Activated T-cell treated with anti-CD3 and anti-CD28 coated beads, Interleukin-2, amount 50 U/mL, for 1 hour (primary cell): ENCODE data around the gene VWF.
"Not testable (repeated sequence)": the region's sequence is repeated elsewhere in the genome, so short reads cannot be mapped to it uniquely, and the experiment has no call there.

Experiments
- DNase-seq: peaks from one replicate; pipeline ENCODE4 v3.0.0-alpha.2; 2020

The VWF gene

DNA sequence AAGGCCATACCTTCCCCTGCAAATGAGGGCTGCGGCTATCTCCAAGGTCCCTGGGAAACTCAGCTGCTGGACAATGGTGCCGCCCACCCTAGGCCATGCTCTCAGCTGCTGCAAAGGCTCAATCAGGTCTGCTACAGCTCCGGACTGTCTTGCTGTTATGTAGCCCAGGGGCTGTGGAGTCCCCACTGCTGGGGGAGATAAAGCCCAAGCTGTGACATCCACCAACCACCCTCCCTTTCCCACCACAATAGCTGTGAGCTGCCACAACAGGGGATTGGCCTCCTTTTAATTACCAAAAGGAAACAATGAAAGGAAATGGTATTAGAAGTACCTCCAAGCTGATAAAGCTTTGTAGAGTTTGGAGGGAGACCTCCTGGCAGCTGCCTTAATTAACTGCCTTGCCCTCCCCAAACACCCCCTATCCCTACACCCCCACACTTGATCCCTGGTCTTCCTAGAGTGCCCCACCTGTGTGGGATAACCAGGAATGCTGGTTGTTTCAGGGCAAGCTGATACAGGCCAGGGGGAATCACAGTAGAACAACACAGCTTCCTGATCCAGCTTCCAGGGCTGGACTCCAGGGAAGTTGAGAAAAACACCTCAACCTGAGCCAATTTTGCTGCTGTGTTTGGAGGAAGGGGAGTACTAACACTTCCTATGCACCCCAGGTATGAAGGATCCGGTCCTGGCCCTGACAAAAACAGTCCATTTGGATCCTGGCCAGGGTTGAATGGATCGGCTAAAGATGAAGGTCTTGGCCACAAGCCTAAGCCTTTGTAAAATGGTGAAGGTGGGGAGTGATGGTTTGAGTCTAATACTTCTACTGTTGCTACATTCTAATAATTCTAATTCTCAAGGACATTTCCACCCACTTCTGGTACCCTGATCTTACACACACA, at the start of gene VWF:
Gene VWF (minus strand): TSS at position 260 of the 899 bp plus-strand sequence. CDS start 1,474 bp downstream, outside the sequence.
- no peak for DNase-seq

DNA sequence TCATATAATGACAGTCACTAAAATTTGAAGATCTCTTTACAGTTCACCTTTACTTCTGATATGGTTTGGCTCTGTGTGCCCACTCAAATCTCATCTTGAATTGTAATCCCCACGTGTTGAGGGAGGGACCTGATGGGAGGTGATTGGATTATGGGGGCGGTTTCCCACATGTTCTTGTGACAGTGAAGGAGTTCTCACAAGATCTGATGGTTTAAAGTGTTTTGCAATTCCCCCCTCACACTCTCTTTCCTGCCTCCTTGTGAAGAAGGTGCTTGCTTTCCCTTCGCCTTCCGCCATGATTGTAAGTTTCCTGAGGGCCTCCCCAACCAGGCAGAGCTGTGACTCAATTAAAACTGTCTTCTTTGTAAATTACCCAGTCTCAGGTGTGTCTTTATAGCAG, 48.4 kb upstream of the VWF start:
- DNase-seq: no peak

DNA sequence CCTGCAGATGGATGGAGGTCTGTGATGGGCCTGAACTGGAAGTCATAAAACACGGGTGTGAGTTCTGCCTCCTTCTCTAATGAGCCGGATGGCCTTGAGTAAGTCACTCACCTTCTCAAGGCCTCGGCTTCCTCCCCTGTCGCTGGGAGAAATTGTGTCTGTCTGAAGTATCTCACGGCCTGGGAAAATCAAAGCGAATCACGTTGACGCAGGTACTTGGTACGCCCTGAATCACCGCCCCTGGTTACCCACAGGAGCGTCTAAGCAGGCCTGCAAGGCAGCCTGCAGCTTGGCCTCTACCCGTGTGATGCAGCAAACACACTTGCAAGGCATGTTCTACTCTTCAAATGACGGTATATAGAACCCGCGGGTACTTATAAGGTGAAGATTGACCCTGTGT, 47.6 kb upstream of the VWF start:
- DNase-seq: no peak

DNA sequence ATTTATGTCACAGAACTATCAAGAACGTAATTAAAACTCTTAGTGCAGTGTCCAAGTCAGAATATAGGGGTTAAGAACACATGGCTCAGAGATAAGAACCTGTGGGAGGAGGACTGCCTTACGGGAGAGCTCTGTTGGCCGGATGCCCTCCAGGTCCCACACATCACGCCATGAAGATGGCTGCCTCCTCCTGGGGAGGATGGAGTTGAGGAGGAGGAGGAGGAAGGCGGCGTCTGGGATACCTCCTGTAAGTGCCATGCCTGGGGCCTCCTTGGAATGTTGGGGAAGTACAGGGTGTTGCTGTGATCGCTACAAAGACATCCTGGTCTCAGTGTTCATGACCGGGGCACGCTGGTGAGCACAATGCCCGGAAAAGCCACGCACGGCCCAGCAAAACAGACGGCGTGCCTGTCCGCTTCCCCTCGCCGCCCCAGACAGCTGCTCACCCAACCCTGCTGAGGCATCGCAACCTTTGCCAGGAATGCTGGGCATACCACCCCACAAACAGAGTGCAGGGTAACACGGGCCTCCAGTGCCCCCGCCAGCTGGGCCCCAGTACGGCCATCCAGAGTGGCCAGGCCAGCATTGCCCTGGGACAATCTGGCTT, 47.0 kb upstream of the VWF start:
- no peak for DNase-seq

DNA sequence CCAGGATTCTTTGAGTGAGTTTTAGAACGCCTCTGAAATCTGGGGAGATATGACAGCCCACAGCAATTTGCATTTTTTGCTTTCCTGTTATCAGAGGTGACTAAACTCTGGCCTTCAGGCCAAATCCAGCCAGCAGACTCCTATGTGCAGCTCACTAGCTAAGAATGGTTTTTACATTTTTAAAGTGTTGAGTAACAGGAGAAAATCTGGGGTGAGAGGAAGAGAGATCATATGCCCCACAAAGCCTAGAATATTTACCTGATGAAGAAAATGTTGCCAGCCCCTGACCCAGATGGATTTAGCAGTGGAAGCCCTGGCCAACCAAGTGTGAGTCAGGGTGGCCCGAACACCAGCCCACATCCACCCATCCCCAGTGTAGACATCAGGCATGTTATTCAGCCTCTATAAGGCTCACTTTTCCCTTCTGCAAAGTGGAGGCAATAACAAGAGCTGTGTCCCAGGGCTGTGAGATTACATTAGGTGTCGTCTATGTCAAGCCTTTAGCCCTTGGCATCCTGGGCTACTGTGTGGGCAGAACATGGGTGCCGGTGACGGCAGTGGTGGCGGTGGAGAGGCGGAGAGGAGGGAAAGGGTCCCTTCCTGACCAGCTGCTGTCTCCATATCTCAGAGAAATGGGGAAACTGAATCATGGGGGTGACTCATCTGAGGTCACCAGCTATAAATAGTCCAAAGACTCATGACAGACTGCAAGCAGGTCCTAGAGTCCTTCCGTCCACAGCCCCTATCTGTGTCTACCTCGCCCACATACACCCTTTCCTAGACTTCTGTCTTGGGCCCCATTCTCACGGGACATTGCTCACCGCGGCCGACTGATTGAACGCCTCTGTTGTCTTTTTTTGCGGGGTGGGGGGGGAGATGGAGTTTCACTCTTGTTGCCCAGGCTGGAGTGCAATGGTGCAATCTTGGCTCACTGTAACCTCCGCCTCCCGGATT, 43.1 kb upstream of the VWF start:
- peak; percentile 45 for DNase-seq

DNA sequence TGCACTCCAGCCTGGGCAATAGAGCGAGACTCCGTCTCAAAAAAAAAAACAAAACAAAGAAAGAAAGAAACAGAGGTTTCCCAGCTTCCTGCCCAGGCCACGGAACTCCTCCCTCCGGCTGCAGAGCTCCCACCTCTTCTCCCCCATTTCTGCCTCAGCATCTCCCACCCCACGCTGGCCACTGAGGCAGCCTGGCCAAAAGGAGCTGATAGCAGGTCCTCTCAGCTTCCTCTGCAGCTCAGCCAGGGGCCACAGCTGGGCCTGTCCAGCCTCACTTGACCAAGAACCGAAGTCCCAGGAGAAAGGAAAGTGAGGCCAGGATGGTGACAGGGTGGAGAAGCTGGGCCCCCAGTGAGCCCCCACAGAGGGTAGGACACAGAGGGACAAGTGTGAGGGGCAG, 42.3 kb upstream of the VWF start:
- DNase-seq: no peak

DNA sequence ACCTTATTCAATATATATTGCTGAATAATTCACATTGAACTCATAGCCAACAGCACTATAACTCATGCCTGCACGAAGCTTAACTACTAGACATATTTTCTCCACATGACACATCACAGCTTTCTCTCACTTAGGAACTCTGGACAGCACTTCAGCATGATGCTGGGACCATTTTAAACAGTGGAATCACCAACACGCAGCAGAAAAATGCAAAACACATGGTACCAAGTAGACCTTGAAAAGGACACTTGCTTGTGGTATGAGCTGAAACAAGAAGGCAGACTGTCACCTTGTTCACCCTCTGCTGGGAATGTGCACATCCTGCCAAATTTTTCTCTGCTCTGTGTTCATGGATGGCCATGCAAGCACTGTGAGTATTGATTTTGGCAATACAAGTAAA, 40.9 kb upstream of the VWF start:
- no peak for DNase-seq

DNA sequence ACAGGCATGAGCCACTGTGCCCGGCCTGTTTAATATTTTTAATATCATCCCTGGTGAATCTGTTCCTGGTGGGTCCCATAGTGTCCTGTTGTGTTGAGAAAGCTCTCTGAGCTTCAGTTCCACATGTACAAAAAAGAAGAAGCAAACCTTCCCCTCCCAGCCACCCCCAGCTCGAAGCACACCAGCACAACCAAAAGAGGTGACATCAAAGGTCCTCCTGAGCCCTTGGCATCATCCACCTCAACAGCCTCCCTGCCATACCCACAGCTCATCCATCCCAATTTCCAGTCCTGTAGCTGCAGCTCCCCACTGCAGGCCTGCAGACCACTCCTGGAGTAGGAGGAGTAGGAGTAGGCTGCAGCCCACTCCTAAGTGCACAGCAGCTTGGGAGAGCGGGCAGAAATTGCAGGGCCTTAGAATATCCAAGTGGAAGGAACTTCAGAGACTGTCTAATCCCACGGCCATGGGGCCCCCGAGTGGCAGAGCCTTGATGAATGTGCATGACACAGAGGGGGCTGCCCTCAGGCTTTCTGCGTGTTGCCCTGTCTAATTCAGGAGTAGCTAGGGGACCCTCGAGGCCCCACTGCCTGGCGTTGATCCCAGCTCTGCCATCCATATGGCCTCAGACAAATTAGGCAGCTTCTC, 39.1 kb upstream of the VWF start:
- no peak for DNase-seq

DNA sequence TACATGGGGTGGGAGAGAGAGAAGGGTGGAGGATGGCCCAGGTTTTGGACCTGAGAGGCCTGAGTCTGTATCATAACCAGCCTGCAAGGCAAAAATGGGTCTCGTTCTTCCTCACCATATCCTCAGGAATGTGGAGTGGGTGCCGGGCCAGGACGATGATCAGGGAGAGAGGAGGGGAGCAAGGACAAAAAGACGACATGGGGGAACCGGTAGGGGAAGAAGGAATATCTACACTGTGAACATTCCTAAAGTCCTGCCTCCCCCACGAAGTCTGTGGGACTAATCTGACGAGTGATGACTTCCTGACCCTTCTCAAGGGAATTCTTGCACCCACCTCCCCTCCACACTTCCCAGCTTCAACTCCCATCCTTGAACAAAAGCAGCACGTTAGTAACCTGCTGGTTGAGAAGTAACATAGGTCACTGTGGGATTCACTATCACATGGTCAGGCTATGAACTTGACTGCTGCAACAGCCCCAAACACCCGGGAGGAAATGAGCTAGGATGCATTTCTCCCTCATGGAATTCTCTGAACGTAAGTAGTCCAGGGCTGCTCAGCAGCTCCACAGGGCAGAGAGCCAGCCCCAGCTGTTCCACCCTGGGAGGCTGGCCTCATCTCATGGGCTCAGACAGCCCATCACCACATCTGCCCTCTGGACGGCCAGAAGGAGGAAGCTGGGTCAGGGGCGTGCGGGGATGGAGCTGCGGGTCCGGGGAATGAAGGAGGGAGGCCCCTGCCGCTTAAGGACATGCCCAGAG, 36.8 kb upstream of the VWF start:
- no peak for DNase-seq

DNA sequence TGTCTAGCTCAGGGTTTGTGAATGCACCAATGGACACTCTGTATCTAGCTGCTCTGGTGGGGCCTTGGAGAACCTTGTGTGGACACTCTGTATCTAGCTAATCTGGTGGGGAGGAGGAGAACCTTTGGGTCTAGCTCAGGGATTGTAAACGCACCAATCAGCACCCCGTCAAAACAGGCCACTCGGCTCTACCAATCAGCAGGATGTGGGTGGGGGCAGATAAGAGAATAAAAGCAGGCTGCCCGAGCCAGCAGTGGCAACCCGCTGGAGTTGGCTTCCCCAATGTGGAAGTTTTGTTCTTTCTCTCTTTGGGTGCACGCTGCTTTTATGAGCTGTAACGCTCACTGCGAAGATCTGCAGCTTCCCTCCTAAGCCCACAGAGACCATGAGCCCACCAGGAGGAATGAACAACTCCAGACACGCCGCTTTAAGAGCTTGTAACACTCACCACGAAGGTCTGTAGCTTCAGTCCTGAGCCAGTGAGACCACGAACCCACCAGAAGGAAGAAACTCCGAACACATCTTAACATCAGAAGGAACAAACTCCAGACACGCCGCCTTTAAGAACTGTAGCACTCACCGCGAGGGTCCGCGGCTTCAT, 35.7 kb upstream of the VWF start:
- DNase-seq: not testable (repeated sequence)

DNA sequence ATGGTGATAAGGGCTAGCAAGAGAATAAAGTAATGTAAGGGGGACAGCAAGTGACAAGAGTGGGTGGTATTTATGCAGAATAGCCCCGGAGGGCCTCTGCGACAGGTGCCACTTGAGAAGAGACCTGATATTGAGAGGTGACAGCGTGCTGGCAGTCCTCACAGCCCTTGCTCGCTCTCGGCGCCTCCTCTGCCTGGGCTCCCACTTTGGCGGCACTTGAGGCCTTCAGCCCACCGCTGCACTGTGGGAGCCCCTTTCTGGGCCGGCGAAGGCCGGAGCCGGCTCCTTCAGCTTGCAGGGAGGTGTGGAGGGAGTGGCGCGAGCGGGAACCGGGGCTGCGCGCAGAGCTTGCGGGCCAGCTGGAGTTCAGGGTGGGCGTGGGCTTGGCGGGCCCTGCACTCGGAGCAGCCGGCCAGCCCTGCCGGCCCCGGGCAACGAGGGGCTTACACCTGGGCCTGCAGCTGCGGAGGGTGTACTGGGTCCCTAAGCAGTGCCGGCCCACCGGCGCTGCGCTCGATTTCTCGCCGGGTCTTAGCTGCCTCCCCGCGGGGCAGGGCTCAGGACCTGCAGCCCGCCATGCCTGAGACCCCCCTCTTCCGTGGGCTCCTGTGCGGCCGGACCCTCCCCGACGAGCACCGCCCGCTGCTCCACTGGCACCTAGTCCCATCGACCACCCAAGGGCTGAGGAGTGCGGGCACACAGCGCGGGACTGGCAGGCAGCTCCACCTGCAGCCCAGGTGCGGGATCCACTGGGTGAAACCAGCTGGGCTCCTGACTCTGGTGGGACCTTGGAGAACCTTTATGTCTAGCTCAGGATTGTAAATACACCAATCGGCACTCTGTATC, 34.9 kb upstream of the VWF start:
- DNase-seq: not testable (repeated sequence)

DNA sequence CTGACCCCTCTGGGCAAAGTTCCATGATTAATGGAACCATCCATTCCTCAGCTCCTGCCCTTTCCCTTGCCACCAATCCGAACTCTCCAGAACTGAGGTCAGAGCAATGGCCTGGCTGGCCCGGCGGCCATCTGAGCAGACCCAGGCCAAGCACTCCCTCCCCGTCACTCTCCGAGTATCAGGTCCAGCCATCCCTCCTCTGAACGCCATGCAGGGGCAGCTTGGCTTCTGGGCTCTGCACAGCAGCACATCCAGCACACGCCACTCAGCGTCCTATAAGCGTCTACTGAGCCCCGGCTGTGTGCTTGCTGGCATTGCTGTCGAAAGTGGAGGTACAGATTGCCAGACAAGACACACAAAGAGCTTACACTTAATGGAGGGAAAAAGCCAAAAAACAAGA, 34.3 kb upstream of the VWF start:
- no peak for DNase-seq

DNA sequence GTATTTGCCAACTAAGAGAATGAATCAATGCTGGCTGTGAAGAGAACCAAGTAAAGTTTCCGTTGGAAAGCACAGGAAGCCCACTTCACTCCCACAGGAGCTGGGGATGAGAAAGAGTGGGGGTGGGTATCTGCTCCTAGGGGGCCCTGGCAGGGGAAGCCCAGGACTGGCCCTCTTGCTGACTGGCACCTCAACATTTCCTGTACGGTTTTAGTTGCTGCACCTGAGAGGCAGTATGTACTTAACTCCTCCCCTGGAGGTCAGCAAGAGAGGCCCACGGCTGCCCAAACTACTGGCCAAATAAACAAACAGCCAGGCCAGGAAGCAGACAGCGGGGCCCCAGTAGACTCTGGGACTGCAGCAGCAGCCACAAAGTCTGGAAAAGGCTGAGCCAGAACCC, 33.8 kb upstream of the VWF start:
- no peak for DNase-seq

DNA sequence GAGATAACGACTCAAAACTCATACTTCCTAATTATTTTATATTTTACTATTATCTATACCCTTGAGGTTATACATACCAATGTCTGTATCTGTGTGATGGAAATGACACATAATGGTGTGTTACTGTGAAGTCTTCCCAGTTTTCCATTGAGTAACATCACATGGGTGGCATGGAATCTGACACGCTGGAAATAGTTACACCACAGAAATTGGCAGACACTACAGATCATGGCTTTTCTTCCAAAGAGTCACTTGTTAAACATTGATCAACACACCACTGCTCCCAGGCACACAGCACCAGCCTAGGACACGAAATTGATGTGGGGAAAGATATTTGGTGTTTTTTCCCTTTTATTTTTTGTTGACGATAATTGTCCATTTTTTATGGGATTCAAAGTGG, 33.0 kb upstream of the VWF start:
- DNase-seq: no peak

DNA sequence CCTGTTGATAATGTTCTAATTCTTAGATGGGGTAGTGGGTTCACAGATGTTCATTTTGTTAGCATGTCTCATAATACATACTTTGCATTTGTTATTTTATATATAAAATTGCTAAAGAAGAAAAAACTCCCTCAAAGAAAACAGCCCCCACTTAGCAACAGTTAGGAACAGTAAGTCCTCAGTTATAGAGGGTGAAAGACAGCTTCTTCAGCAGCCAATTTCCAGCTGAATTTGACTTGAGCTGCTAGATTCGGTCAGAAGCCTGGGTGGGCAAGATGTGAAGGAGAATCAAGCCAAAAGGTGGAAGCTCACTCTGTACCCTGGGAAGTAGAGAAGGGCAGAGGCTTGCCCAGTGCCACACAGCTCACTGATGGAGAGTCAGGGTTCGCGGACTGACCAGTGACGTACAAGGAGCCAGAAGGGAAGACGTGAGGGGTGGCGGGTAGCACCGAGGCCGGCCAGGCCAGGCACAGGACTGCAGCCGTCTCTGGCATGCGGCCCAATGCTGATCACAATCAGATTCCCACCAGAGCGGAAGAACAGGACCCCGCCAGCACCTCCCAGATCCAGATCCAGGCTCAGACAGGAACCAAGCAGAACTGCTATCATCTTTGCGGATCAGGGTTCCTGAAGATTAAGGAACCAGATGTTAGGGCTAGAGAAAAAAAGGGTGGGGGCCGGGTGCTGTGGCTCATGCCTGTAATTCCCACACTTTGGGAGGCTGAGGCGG, 30.4 kb upstream of the VWF start:
- no peak for DNase-seq

DNA sequence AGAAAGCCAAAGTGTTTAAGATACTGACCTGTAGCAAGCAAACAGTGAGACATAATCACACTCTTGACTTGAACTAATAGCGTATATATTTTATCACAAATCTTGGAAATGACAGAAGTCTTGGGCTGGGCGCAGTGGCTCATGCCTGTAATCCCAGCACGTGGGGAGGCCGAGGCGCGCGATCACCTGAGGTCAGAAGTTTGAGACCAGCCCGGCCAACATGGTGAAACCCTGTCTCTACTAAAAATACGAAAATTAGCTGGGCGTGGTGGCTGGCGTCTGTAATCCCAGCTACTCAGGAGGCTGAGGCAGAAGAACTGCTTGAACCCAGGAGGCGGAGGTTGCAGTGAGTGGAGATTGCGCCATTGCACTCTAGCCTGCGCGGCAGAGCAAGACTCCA, 24.3 kb upstream of the VWF start:
- DNase-seq: not testable (repeated sequence)

DNA sequence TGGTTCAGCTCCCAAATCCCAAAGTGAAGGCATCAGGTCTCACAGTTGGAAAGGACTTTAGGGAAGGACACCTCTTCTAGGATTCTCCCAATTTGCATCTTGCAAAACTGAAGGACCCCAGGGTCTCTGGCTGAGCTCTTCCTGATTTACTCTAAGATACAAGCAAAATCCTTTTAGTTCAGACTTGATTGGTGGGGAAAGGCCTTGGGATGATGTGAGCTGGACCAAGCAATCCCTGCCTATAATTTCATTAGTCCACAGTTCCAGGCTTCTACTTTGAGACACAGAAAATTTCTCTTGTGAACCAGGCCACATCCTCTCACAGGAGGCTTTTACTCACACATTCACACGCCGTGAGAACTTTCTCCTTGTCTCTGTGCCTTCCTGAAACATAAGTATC, 23.6 kb upstream of the VWF start:
- no peak for DNase-seq

DNA sequence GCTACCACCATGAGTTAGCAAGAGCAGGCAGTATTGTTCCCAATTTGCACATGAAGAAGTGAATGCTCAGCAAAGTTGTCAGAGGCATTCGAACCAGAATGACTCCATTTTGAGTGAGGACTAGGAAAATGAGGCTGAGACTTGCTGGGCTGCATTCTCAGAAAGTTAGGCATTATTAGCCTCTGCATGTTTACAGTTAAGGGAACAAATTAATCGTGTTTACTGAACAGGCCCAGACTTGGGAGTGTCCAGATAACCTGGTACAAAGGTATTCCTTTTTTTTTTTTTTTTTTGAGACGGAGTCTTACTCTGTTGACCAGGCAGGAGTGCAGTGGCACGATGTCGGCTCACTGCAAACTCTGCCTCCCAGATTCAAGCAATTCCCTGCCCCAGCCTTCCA, 22.5 kb upstream of the VWF start:
- DNase-seq: no peak

DNA sequence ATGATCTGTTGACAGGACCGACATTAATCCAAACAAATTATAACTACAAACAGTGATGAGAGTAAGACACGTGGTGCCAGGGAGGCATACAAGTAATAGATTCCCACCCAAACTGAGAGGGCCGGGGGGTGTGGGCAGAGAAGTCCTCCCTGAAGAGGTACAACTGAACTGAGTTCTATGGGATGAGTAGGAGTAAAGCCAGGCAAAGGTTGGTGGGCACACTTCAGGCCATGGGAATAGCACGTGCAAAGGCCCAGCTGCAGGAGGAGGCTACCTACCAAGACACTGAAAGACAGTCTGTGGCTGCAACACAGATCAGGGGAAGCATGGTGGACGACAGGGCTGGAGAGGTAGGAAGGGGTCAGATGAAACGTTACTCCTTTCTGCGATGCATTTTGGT, 22.0 kb upstream of the VWF start:
- DNase-seq: no peak

DNA sequence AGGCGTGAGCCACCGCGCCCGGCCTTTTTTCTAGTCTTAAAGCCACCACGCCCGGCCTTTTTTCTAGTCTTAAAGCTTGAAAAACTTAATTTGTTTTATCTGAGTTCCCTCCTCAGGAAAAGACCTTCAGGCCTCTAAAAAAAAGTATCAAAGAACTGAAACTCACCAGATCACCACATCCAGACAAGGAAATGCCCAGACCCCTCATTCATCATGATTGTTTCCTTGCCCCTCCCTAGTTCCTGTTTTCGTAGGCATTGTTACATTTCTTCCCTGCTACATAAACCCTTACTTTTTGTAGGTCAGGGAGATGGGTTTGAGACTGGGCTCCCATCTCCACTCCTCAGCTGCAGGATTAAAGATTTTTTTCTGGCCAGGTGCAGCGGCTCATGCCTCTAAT, 21.1 kb upstream of the VWF start:
- no peak for DNase-seq
